Neural crest cell (in vitro differentiated cells): ENCODE measurements around the gene ARMS2. TPM values are rescaled to one million over a fixed set of nuclear protein-coding genes. Genes with fewer than 3 reads are reported as not detected.

Experiments
- DNase-seq: peaks from one replicate; pipeline ENCODE4 v3.0.0; 2021; ENCODE audit warnings: low read depth, mixed read lengths, low spot score
- H3K27ac Mint-ChIP-seq: one replicate; pipeline ENCODE4 v1.8.0; 2021; ENCODE audit warnings: mild to moderate bottlenecking, mixed read lengths; ENCODE audit not compliant: unreplicated experiment
- H3K27me3 Mint-ChIP-seq: 2 replicates; pipeline ENCODE4 v1.8.0; 2021; ENCODE audit warnings: low read depth, mild to moderate bottlenecking, mixed read lengths
- H3K36me3 Mint-ChIP-seq: 2 replicates; pipeline ENCODE4 v1.8.0; 2021; ENCODE audit warnings: low read depth, mild to moderate bottlenecking, mixed read lengths
- H3K4me1 Mint-ChIP-seq: 2 replicates; pipeline ENCODE4 v1.8.0; 2021; ENCODE audit warnings: mixed read lengths
- H3K4me3 Mint-ChIP-seq: one replicate; pipeline ENCODE4 v1.8.0; 2021; ENCODE audit warnings: mild to moderate bottlenecking, mixed read lengths
- H3K9me3 Mint-ChIP-seq: 2 replicates; pipeline ENCODE4 v1.8.0; 2021; ENCODE audit warnings: mixed read lengths
- total RNA-seq: library from RNA; stranded (reverse); gene quantifications from 2 replicates; pipeline ENCODE4 v1.2.1, GENCODE V29; 2021
- TF ChIP-seq, protein P1 (sequence below): fragments of 200-600 bp; sonication (generic); conservative IDR thresholded peaks from 2 replicates; pipeline ENCODE4 v1.5.0; 2021; ENCODE audit warnings: antibody characterized with exemption, mild to moderate bottlenecking

The ARMS2 gene
- total RNA-seq, 1 donor from 2014 or later = not detected

DNA sequence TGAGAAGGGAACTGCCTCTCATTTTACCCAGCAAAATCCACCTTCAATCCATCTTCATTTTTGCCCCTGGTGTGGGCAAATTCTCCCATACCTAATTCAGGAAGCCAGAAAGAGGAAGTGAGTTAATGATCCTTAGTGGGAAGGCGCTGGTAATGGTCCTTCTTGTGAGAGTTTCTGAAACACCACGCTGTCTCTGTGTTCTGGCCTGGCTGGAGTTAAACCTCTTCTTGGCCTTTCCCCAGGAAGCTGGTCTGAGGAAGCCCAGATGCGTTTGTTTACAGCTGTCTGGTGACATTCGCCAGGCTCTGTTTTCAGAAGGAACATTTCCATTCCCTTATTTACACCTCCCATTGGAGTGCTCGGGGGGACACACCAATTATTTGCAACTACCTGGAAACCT is 31.2 kb downstream of the ARMS2 start:
- peaks cover 16% of the 10 kb centered on the region for H3K4me1 Mint-ChIP-seq
- no peaks in the 10 kb centered on the region for H3K36me3 Mint-ChIP-seq
- no peak overlapping the region for H3K4me3 Mint-ChIP-seq
- TF ChIP-seq, protein P1, sequence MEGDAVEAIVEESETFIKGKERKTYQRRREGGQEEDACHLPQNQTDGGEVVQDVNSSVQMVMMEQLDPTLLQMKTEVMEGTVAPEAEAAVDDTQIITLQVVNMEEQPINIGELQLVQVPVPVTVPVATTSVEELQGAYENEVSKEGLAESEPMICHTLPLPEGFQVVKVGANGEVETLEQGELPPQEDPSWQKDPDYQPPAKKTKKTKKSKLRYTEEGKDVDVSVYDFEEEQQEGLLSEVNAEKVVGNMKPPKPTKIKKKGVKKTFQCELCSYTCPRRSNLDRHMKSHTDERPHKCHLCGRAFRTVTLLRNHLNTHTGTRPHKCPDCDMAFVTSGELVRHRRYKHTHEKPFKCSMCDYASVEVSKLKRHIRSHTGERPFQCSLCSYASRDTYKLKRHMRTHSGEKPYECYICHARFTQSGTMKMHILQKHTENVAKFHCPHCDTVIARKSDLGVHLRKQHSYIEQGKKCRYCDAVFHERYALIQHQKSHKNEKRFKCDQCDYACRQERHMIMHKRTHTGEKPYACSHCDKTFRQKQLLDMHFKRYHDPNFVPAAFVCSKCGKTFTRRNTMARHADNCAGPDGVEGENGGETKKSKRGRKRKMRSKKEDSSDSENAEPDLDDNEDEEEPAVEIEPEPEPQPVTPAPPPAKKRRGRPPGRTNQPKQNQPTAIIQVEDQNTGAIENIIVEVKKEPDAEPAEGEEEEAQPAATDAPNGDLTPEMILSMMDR = no peak
- H3K27ac Mint-ChIP-seq = no peak overlapping the region
- no peaks in the 10 kb centered on the region for H3K27me3 Mint-ChIP-seq
- no peak for DNase-seq
- peaks cover 2% of the 10 kb centered on the region for H3K9me3 Mint-ChIP-seq

DNA sequence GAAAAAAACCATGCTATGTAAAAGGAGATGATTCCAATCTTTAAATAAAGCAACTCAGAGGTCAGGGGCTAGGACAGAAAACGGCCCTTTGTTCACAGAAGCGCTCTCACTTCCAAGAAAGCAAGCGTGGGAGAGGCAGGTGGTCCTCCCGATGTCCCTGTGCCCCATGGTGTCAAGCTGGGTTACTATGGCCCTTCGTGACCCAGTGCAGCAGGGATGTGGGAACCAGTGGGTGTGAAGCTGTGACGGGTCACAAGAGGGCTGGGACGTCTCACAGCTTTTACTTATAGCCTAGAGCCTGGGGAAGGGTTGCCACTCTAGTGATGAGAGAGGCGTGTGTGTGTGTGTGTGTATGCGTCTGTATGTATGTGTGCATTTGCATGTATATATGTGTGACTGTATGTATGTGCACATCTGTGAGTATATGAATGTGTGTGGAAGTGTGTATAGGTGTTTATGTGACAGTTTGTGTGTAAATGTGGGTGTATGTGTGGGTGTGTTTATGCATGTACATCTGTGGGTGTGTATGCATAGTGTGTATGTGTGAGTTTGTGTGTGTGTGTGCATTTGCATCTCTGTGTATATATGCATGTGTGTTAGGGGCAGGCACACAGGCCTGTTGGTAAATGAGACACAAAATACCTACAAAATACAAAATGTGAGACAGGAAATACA is 32.1 kb downstream of the ARMS2 start:
- Mint-ChIP-seq H3K4me1 (peaks cover 19% of the 10 kb centered on the region), H3K9me3 (peaks cover 2% of the 10 kb centered on the region), H3K4me3 (no peak overlapping the region), H3K27ac (peak overlapping the region; percentile 74), H3K27me3 (no peaks in the 10 kb centered on the region), H3K36me3 (no peaks in the 10 kb centered on the region)
- DNase-seq = no peak
- TF ChIP-seq, protein P1 = no peak

DNA sequence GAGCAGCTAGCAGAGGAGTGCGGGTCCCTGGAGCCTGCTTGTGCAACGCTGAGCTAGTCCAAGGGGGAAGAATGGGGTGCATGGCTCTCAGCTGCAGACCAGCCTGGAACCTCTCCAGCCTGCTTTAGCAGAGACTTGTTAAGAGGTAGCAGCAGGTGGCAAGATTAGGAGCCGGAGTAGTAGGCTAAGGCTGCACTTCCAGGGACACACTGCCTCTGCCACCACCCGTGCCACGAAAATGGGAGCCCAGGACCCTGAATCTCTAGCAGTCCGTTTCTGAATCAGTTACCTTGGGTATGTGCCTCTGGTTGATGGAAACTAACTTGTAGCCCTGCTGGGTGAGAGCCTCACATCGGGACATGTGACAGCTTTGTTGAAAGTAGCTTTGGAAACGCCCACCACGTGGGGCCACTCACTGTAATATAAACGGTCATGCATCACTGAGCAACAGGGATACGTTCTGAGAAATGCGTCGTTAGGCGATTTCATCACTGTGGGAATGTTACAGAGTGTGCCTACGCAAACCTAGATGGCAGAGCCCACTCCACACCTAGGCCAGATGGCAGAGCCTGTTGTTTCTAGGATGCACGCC is 32.8 kb downstream of the ARMS2 start:
- Mint-ChIP-seq H3K36me3 (no peaks in the 10 kb centered on the region), H3K27me3 (no peaks in the 10 kb centered on the region), H3K4me1 (peaks cover 24% of the 10 kb centered on the region), H3K9me3 (no peaks in the 10 kb centered on the region), H3K27ac (no peak overlapping the region), H3K4me3 (no peak overlapping the region)
- TF ChIP-seq, protein P1 = no peak
- DNase-seq = no peak

DNA sequence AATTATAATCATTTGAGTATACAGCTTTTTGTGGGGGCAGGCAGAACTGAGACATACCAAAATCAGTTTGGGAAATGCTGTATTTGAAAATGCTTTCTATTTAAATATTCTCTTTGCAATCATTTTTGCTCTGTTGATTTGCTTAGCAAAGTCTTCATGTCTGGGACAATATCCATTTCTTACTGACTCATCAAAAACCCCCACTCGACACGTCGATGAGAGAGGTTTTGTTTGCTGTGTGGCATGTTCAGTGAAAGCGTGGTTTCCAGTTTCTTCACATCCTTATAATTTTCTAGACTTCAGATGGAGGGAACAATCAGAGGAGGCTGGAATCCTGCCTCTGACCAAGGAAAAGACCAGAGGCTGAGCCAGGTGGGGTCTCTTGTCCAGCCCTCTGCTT is 35.8 kb downstream of the ARMS2 start:
- Mint-ChIP-seq H3K36me3 (no peaks in the 10 kb centered on the region), H3K9me3 (no peaks in the 10 kb centered on the region), H3K4me3 (no peak overlapping the region), H3K4me1 (peaks cover 28% of the 10 kb centered on the region), H3K27me3 (no peaks in the 10 kb centered on the region), H3K27ac (no peak overlapping the region)
- TF ChIP-seq, protein P1 = no peak
- DNase-seq = no peak

DNA sequence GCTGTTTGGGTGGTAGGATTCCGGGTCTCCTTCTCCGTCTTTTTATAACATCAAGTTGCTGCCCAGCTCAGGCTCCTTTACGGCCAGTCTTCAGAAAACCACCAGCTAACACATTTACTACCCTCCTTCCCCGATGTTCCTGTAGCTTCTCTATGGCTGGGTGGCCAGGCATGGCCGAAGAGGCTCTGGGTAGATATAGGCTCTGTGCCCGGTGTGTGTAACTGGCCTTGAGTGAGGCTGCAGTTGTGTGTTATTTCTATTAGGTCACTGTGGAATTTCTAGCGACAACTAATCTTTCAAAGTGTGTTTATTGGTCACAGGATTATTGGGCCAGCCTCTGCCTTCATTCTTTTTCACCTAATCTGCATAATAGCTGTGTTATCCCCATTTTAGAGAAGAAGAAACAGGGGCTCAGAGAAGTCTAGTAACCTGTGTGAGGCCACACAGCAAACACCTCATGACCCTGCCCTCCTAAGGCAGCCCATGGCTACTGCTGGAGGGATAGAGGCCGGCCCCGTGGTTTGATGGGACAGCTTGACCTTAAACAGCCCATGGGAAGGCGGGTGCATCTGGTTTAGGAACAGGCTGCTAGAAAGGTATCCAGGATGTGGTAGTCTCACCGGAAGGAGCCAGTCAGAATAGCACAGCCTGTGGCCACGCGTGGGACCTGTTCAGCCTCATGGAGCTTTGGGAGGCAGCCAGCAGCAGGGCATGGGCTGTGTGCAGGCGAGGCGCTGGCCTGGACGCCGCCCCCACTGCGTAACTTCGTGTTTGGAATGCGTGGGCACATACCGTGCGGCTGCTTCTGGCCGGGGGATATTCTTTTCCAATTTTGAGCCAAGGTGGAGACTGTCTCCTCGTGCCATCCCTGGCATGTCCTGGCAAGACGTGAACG is 36.6 kb downstream of the ARMS2 start:
- Mint-ChIP-seq H3K27me3 (no peaks in the 10 kb centered on the region), H3K27ac (no peak overlapping the region), H3K4me1 (peaks cover 22% of the 10 kb centered on the region), H3K4me3 (no peak overlapping the region), H3K36me3 (no peaks in the 10 kb centered on the region), H3K9me3 (no peaks in the 10 kb centered on the region)
- TF ChIP-seq, protein P1 = no peak
- DNase-seq = no peak
